Measurements from ENCODE around the gene NFATC2. TPM values are rescaled to one million over a fixed set of nuclear protein-coding genes. Genes with fewer than 3 reads are reported as not detected.
A peak's percentile ranks its signal among the peaks of the same experiment; 100 is the strongest.

NFATC2 gene
- total and polyA plus RNA-seq, 9 donors = 2.2 to 9.4 (median 5.1) TPM

- H3K9me3 ChIP-seq = no peaks in the 10 kb centered on the region
- no peaks in the 10 kb centered on the region for H3K27me3 ChIP-seq
- intact Hi-C loops (cut with DNase I) = no loop called here
- 86 to 92% (median 90%) methylated on average over 10 of the region's 10 CpGs for WGBS, 3 donors
- H3K36me3 ChIP-seq = no peaks in the 10 kb centered on the region
- no peak for DNase-seq
- H3K27ac ChIP-seq = no peak overlapping the region
- no peak overlapping the region for H3K4me3 ChIP-seq
- TF ChIP-seq EP300 (IDR thresholded peaks at IDR 0.05) (no peak), POLR2A (IDR thresholded peaks at IDR 0.05) (no peak)
- TF ChIP-seq, protein P1, sequence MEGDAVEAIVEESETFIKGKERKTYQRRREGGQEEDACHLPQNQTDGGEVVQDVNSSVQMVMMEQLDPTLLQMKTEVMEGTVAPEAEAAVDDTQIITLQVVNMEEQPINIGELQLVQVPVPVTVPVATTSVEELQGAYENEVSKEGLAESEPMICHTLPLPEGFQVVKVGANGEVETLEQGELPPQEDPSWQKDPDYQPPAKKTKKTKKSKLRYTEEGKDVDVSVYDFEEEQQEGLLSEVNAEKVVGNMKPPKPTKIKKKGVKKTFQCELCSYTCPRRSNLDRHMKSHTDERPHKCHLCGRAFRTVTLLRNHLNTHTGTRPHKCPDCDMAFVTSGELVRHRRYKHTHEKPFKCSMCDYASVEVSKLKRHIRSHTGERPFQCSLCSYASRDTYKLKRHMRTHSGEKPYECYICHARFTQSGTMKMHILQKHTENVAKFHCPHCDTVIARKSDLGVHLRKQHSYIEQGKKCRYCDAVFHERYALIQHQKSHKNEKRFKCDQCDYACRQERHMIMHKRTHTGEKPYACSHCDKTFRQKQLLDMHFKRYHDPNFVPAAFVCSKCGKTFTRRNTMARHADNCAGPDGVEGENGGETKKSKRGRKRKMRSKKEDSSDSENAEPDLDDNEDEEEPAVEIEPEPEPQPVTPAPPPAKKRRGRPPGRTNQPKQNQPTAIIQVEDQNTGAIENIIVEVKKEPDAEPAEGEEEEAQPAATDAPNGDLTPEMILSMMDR (IDR thresholded peaks at IDR 0.05) = no peak
- peaks cover 9% of the 10 kb centered on the region for H3K4me1 ChIP-seq (ENCODE audit: insufficient read depth)
Observed at GRCh38 chr20:51429696-51430095, 112.8 kb downstream of the NFATC2 start.

DNA sequence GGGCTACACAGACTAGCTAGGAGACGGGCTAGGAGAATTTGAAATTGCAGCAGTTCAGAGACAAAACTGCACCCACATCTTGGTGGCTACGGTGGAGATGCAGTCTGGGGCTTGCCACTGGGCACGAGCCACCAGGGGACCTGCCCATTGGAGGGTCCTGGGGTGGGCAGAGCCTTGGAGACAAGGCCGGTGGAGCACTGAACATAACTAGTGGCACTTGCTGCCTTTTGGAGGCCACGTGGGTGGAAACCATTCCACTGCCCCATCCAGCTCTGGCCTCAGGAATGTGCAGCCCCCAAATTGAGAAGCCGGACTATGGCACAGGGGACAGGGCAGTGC lies 113.4 kb downstream of the NFATC2 start:
- DNase-seq = no peak
- Histone ChIP-seq H3K27me3 (no peaks in the 10 kb centered on the region), H3K9me3 (no peaks in the 10 kb centered on the region), H3K4me3 (no peak overlapping the region), H3K4me1 (ENCODE audit: insufficient read depth) (peaks cover 9% of the 10 kb centered on the region), H3K27ac (no peak overlapping the region), H3K36me3 (no peaks in the 10 kb centered on the region)
- intact Hi-C loops (cut with DNase I) = no loop called here
- 90 to 96% (median 90%) methylated on average over 6 of the region's 6 CpGs for WGBS, 3 donors
- TF ChIP-seq EP300 (IDR thresholded peaks at IDR 0.05) (no peak), POLR2A (IDR thresholded peaks at IDR 0.05) (no peak)
- TF ChIP-seq, protein P1 (IDR thresholded peaks at IDR 0.05) = no peak

- no peak overlapping the region for H3K27ac ChIP-seq
- no peak overlapping the region for H3K4me3 ChIP-seq
- no peak for TF ChIP-seq EP300 (IDR thresholded peaks at IDR 0.05)
- TF ChIP-seq, protein P1 (IDR thresholded peaks at IDR 0.05) = no peak
- TF ChIP-seq POLR2A (IDR thresholded peaks at IDR 0.05) = no peak
- H3K4me1 ChIP-seq (ENCODE audit: insufficient read depth) = peaks cover 9% of the 10 kb centered on the region
- H3K27me3 ChIP-seq = no peaks in the 10 kb centered on the region
- no peaks in the 10 kb centered on the region for H3K9me3 ChIP-seq
- WGBS, 3 donors = 13 to 17% (median 17%) methylated on average over 25 of the region's 25 CpGs
- H3K36me3 ChIP-seq = no peaks in the 10 kb centered on the region
- peak in 4 of 5 donors; percentile 55 to 80 (median 58) for DNase-seq
- intact Hi-C loops (cut with DNase I) = no loop called here
Observed at GRCh38 chr20:51428401-51429143, 113.9 kb downstream of the NFATC2 start.

DNA sequence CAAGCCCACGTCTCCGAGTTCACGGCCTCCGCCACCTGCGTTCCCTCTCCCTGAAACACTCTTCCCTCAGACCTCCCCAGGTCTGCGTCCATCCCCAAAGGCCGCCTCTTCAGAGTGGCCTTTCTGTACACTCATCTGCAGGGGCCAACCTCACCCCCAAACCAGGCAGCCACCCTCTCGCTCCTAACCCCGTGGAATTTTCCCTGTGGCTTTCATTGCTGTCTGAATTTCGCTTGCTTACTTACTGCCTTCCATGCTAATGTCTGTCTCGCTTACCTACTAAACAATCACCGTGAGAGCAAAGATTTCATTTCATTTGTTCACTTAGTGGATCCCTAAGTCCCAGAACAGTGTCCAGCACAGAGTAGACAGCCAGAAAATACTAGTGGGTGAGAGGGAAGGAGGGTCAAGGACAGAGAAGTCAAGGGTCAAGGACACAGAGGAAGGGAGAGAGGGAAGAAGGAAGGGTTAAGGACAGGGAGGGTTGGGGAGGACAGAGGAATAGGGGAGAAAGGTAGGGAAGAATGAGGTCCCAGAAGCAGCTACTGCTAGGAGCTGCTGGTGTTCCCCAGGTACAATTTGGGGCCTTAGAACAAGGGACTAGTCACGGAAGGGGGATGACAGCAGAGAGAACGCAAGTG lies 114.7 kb downstream of the NFATC2 start:
- WGBS, 3 donors = 72 to 77% (median 75%) methylated on average over 14 of the region's 14 CpGs
- H3K9me3 ChIP-seq = no peaks in the 10 kb centered on the region

More for the DNA sequence above, 114.7 kb downstream of the NFATC2 start:
- Histone ChIP-seq H3K4me3 (no peak overlapping the region), H3K27ac (no peak overlapping the region), H3K27me3 (no peaks in the 10 kb centered on the region), H3K4me1 (ENCODE audit: insufficient read depth) (peaks cover 9% of the 10 kb centered on the region), H3K36me3 (no peaks in the 10 kb centered on the region)
- TF ChIP-seq POLR2A (IDR thresholded peaks at IDR 0.05) (no peak), EP300 (IDR thresholded peaks at IDR 0.05) (no peak)
- TF ChIP-seq, protein P1 (IDR thresholded peaks at IDR 0.05) = no peak
- DNase-seq = no peak
- intact Hi-C loops (cut with DNase I) = no loop called here
